ENCODE results near the gene NCOA3. TPM values are rescaled to one million over a fixed set of nuclear protein-coding genes. Genes with fewer than 3 reads are reported as not detected.

NCOA3 gene
- total RNA-seq, 1 donor from 2014 or later = 23.8 TPM

GRCh38 chr20:47689731-47690130, 188.0 kb downstream of the NCOA3 start:
- peaks cover 44% of the 10 kb centered on the region for H3K9me3 ChIP-seq (replicated peaks)
- H3K36me3 ChIP-seq = peaks cover 41% of the 10 kb centered on the region
- TF ChIP-seq CTCF (IDR thresholded peaks at IDR 0.05; ENCODE audit: borderline replicate concordance) = no peak
- no peak overlapping the region for H3K4me3 ChIP-seq
- no peaks in the 10 kb centered on the region for H3K27me3 ChIP-seq (ENCODE audit: low read depth)
- H3K27ac ChIP-seq (replicated peaks) = no peak overlapping the region
- H3K4me1 ChIP-seq = no peaks in the 10 kb centered on the region
- DNase-seq = no peak
- intact Hi-C loops (cut with micrococcal nuclease) = no loop called here

- no peaks in the 10 kb centered on the region for H3K4me1 ChIP-seq
- intact Hi-C loops (cut with micrococcal nuclease) = no loop called here
- H3K27me3 ChIP-seq (ENCODE audit: low read depth) = no peaks in the 10 kb centered on the region
- no peak overlapping the region for H3K27ac ChIP-seq (replicated peaks)
- no peak overlapping the region for H3K4me3 ChIP-seq
- TF ChIP-seq CTCF (IDR thresholded peaks at IDR 0.05; ENCODE audit: borderline replicate concordance) = no peak
- peaks cover 44% of the 10 kb centered on the region for H3K9me3 ChIP-seq (replicated peaks)
- no peak for DNase-seq
- H3K36me3 ChIP-seq = peaks cover 41% of the 10 kb centered on the region
These were observed 189.9 kb downstream of the NCOA3 start for GRCh38 chr20:47691625-47692024.

GRCh38 chr20:47694021-47694818, 192.5 kb downstream of the NCOA3 start:
- peaks cover 44% of the 10 kb centered on the region for H3K9me3 ChIP-seq (replicated peaks)
- DNase-seq = no peak
- H3K27ac ChIP-seq (replicated peaks) = no peak overlapping the region
- no peaks in the 10 kb centered on the region for H3K27me3 ChIP-seq (ENCODE audit: low read depth)
- H3K4me3 ChIP-seq = no peak overlapping the region
- H3K36me3 ChIP-seq = peaks cover 34% of the 10 kb centered on the region
- intact Hi-C loops (cut with micrococcal nuclease) = no loop called here
- no peak for TF ChIP-seq CTCF (IDR thresholded peaks at IDR 0.05; ENCODE audit: borderline replicate concordance)
- H3K4me1 ChIP-seq = no peaks in the 10 kb centered on the region

GRCh38 chr20:47696856-47697255, 195.2 kb downstream of the NCOA3 start:
- DNase-seq = no peak
- Histone ChIP-seq H3K9me3 (replicated peaks) (peaks cover 22% of the 10 kb centered on the region), H3K4me3 (no peak overlapping the region), H3K36me3 (peaks cover 10% of the 10 kb centered on the region), H3K27me3 (ENCODE audit: low read depth) (no peaks in the 10 kb centered on the region), H3K4me1 (no peaks in the 10 kb centered on the region), H3K27ac (replicated peaks) (no peak overlapping the region)
- no peak for TF ChIP-seq CTCF (IDR thresholded peaks at IDR 0.05; ENCODE audit: borderline replicate concordance)
- intact Hi-C loops (cut with micrococcal nuclease) = no loop called here

GRCh38 chr20:47698142-47698541, 196.5 kb downstream of the NCOA3 start:
- H3K27me3 ChIP-seq (ENCODE audit: low read depth) = no peaks in the 10 kb centered on the region

More at GRCh38 chr20:47698142-47698541, 196.5 kb downstream of the NCOA3 start:
- H3K4me1 ChIP-seq = no peaks in the 10 kb centered on the region
- H3K27ac ChIP-seq (replicated peaks) = no peak overlapping the region
- H3K36me3 ChIP-seq = no peaks in the 10 kb centered on the region
- DNase-seq = no peak
- intact Hi-C loops (cut with micrococcal nuclease) = no loop called here
- no peak for TF ChIP-seq CTCF (IDR thresholded peaks at IDR 0.05; ENCODE audit: borderline replicate concordance)
- H3K9me3 ChIP-seq (replicated peaks) = peaks cover 9% of the 10 kb centered on the region
- H3K4me3 ChIP-seq = no peak overlapping the region

All from left ventricle myocardium inferior (tissue), 1 donor.